Measurements from ENCODE around the gene RSPH1.

DNA sequence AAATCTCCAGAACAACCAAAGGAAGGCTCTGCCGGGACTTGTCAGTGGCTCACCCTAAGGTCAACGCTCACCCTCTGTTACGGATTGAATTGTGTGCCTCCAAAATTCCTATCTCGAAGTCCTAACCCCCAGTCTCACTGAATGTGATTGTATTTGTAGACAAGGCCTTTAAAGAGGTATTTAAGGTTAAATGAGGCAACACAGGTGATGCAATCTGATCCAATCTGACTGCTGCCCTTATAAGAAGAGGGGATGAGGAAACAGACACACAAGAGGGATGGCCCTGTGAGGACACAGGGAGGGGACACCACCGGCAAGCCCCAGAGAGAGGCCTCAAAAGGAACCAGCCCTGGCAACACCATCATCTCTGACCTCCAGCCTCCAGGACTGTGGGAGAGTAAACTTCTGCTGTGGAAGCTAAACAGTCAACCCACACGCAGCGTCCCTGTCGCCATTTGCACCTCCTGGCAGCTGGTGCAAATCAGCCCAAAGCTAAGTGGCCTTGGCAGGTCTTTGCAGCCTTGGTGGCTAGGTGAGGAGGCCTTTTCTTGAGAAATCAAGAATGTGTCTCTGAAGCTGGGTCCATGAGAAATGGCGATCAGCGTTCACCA is 68.1 kb downstream of the RSPH1 start:
- TF ChIP-seq, protein P1, sequence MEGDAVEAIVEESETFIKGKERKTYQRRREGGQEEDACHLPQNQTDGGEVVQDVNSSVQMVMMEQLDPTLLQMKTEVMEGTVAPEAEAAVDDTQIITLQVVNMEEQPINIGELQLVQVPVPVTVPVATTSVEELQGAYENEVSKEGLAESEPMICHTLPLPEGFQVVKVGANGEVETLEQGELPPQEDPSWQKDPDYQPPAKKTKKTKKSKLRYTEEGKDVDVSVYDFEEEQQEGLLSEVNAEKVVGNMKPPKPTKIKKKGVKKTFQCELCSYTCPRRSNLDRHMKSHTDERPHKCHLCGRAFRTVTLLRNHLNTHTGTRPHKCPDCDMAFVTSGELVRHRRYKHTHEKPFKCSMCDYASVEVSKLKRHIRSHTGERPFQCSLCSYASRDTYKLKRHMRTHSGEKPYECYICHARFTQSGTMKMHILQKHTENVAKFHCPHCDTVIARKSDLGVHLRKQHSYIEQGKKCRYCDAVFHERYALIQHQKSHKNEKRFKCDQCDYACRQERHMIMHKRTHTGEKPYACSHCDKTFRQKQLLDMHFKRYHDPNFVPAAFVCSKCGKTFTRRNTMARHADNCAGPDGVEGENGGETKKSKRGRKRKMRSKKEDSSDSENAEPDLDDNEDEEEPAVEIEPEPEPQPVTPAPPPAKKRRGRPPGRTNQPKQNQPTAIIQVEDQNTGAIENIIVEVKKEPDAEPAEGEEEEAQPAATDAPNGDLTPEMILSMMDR (conservative IDR thresholded peaks at IDR 0.05 in 1 of 2, IDR thresholded peaks at IDR 0.05 in 1 of 2; ENCODE audit: extremely low read depth in 1 of 2, insufficient read depth in 1 of 2, low read depth in 1 of 2, low read length in 2 of 2) = no peak
- no peak for TF ChIP-seq EZH2 (IDR thresholded peaks at IDR 0.05; ENCODE audit: borderline replicate concordance, low read length)
